ENCODE data around the gene SCNN1G. TPM values are rescaled to one million over a fixed set of nuclear protein-coding genes. Genes with fewer than 3 reads are reported as not detected.

SCNN1G gene
- total RNA-seq, 1 experiment from 2014 or later = 1.3 TPM

- ATAC-seq (no peak), DNase-seq (ENCODE audit: low spot score) (no peak)
- H3K36me3 Mint-ChIP-seq = no peaks in the 10 kb centered on the region
- peaks cover 13% of the 10 kb centered on the region for H3K4me1 Mint-ChIP-seq
- ChIA-PET CTCF (interaction anchor here (0.5 to 5.8 kb wide), 15 partner anchors 9 to 256 kb away, joined by 3 to 54 read pairs (median 5); partner anchors contain the start of gene SCNN1B), POLR2A (no interaction called here)
- H3K9me3 Mint-ChIP-seq = no peaks in the 10 kb centered on the region
- peaks cover 47% of the 10 kb centered on the region for H3K27me3 Mint-ChIP-seq (ENCODE audit: low read depth)
- H3K27ac Mint-ChIP-seq = no peak overlapping the region
- TF ChIP-seq FOXJ3 (CRISPR knock-in tag; IDR thresholded peaks at IDR 0.05; ENCODE audit: borderline replicate concordance) (no peak), ETV6 (CRISPR knock-in tag; IDR thresholded peaks at IDR 0.05) (no peak), OVOL2 (CRISPR knock-in tag; IDR thresholded peaks at IDR 0.05; ENCODE audit: borderline replicate concordance) (no peak), NFE2L1 (CRISPR knock-in tag; IDR thresholded peaks at IDR 0.05) (no peak), ZNF396 (CRISPR knock-in tag; IDR thresholded peaks at IDR 0.05; ENCODE audit: borderline replicate concordance) (no peak), IRF2 (CRISPR knock-in tag; IDR thresholded peaks at IDR 0.05; ENCODE audit: borderline replicate concordance, low read depth) (no peak), MYBL2 (CRISPR knock-in tag; IDR thresholded peaks at IDR 0.05) (no peak), USF1 (CRISPR knock-in tag; IDR thresholded peaks at IDR 0.05) (no peak)
- H3K4me3 Mint-ChIP-seq = peak overlapping the region; percentile 75; the same call in 1 of the 2 replicates
These were observed 1.0 kb upstream of the SCNN1G start for GRCh38 chr16:23181506-23181905.

DNA sequence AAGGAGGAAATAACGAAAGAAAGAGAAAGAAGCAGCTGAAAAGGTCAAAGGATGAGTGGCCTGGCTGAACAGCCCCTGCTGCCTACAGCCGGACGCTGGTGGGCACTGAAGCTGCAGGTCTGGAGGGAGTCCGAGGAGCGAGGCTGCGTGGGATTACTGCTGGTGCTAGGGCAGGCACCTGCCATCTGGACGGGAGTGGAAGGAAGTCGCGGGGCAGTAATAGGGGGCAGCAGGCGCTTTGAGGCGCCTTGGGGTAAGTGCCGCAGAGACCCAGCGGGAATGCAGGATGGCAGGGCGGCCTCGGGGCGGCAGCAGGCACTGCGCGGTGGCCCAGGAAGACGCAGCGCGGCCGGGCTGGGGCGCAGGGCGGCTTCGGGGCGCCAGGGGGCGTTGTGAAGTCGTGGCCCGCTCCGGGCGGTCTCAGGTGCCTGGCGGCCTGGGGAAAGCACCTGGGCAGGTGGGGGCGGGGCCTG lies 303 bp upstream of the SCNN1G start:
- H3K27me3 Mint-ChIP-seq (ENCODE audit: low read depth) = peaks cover 47% of the 10 kb centered on the region
- no peaks in the 10 kb centered on the region for H3K36me3 Mint-ChIP-seq
- DNase-seq (ENCODE audit: low spot score) = peak; percentile 94
- H3K4me1 Mint-ChIP-seq = peaks cover 16% of the 10 kb centered on the region
- peak; percentile 90 for ATAC-seq
- ChIA-PET POLR2A (no interaction called here), CTCF (interaction anchor here (0.8 to 5.8 kb wide), 13 partner anchors 9 to 255 kb away, joined by 3 to 54 read pairs (median 5); partner anchors contain the start of gene SCNN1B)
- no peak overlapping the region for H3K27ac Mint-ChIP-seq
- H3K9me3 Mint-ChIP-seq = no peaks in the 10 kb centered on the region
- peak overlapping the region; percentile 75 for H3K4me3 Mint-ChIP-seq
- TF ChIP-seq CBFB (CRISPR knock-in tag; IDR thresholded peaks at IDR 0.05; ENCODE audit: low read depth) = 0 out of 2 replicates have a peak, but pooled peaks have one; percentile 57
- no peak for TF ChIP-seq ZNF219 (CRISPR knock-in tag; IDR thresholded peaks at IDR 0.05; ENCODE audit: borderline replicate concordance)
- TF ChIP-seq, protein P1, sequence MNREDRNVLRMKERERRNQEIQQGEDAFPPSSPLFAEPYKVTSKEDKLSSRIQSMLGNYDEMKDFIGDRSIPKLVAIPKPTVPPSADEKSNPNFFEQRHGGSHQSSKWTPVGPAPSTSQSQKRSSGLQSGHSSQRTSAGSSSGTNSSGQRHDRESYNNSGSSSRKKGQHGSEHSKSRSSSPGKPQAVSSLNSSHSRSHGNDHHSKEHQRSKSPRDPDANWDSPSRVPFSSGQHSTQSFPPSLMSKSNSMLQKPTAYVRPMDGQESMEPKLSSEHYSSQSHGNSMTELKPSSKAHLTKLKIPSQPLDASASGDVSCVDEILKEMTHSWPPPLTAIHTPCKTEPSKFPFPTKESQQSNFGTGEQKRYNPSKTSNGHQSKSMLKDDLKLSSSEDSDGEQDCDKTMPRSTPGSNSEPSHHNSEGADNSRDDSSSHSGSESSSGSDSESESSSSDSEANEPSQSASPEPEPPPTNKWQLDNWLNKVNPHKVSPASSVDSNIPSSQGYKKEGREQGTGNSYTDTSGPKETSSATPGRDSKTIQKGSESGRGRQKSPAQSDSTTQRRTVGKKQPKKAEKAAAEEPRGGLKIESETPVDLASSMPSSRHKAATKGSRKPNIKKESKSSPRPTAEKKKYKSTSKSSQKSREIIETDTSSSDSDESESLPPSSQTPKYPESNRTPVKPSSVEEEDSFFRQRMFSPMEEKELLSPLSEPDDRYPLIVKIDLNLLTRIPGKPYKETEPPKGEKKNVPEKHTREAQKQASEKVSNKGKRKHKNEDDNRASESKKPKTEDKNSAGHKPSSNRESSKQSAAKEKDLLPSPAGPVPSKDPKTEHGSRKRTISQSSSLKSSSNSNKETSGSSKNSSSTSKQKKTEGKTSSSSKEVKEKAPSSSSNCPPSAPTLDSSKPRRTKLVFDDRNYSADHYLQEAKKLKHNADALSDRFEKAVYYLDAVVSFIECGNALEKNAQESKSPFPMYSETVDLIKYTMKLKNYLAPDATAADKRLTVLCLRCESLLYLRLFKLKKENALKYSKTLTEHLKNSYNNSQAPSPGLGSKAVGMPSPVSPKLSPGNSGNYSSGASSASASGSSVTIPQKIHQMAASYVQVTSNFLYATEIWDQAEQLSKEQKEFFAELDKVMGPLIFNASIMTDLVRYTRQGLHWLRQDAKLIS (CRISPR knock-in tag; IDR thresholded peaks at IDR 0.05; ENCODE audit: borderline replicate concordance) = no peak
- TF ChIP-seq GTF2I (CRISPR knock-in tag; conservative IDR thresholded peaks at IDR 0.05) = no peak
- TF ChIP-seq, protein P2, sequence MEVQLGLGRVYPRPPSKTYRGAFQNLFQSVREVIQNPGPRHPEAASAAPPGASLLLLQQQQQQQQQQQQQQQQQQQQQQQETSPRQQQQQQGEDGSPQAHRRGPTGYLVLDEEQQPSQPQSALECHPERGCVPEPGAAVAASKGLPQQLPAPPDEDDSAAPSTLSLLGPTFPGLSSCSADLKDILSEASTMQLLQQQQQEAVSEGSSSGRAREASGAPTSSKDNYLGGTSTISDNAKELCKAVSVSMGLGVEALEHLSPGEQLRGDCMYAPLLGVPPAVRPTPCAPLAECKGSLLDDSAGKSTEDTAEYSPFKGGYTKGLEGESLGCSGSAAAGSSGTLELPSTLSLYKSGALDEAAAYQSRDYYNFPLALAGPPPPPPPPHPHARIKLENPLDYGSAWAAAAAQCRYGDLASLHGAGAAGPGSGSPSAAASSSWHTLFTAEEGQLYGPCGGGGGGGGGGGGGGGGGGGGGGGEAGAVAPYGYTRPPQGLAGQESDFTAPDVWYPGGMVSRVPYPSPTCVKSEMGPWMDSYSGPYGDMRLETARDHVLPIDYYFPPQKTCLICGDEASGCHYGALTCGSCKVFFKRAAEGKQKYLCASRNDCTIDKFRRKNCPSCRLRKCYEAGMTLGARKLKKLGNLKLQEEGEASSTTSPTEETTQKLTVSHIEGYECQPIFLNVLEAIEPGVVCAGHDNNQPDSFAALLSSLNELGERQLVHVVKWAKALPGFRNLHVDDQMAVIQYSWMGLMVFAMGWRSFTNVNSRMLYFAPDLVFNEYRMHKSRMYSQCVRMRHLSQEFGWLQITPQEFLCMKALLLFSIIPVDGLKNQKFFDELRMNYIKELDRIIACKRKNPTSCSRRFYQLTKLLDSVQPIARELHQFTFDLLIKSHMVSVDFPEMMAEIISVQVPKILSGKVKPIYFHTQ (CRISPR knock-in tag; IDR thresholded peaks at IDR 0.05) = no peak
- no peak for TF ChIP-seq OVOL2 (CRISPR knock-in tag; IDR thresholded peaks at IDR 0.05; ENCODE audit: borderline replicate concordance)
- TF ChIP-seq, protein P3, sequence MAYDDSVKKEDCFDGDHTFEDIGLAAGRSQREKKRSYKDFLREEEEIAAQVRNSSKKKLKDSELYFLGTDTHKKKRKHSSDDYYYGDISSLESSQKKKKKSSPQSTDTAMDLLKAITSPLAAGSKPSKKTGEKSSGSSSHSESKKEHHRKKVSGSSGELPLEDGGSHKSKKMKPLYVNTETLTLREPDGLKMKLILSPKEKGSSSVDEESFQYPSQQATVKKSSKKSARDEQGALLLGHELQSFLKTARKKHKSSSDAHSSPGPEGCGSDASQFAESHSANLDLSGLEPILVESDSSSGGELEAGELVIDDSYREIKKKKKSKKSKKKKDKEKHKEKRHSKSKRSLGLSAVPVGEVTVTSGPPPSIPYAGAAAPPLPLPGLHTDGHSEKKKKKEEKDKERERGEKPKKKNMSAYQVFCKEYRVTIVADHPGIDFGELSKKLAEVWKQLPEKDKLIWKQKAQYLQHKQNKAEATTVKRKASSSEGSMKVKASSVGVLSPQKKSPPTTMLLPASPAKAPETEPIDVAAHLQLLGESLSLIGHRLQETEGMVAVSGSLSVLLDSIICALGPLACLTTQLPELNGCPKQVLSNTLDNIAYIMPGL (CRISPR knock-in tag; IDR thresholded peaks at IDR 0.05) = peak; percentile 88
- TF ChIP-seq TCF7 (CRISPR knock-in tag; IDR thresholded peaks at IDR 0.05; ENCODE audit: low read depth) = no peak
- TF ChIP-seq GABPB1 (CRISPR knock-in tag; IDR thresholded peaks at IDR 0.05) = peak; percentile 59; the same call in 1 of the 2 replicates
- no peak for TF ChIP-seq SMAD4 (CRISPR knock-in tag; IDR thresholded peaks at IDR 0.05)
- TF ChIP-seq MXD4 (CRISPR knock-in tag; IDR thresholded peaks at IDR 0.05; ENCODE audit: borderline replicate concordance) = no peak
- TF ChIP-seq TEAD1 (CRISPR knock-in tag; IDR thresholded peaks at IDR 0.05) = peak; percentile 62; the same call in 1 of the 2 replicates
- no peak for TF ChIP-seq IRF1 (CRISPR knock-in tag; IDR thresholded peaks at IDR 0.05)
- no peak for TF ChIP-seq ZNF232 (CRISPR knock-in tag; IDR thresholded peaks at IDR 0.05)
- no peak for TF ChIP-seq PRRX2 (CRISPR knock-in tag; IDR thresholded peaks at IDR 0.05)
- TF ChIP-seq CREM (CRISPR knock-in tag; IDR thresholded peaks at IDR 0.05) = no peak
- TF ChIP-seq FOXP1 (CRISPR knock-in tag; IDR thresholded peaks at IDR 0.05; ENCODE audit: borderline replicate concordance) = 0 out of 2 replicates have a peak, but pooled peaks have one; percentile 59
- TF ChIP-seq ZNF138 (CRISPR knock-in tag; conservative IDR thresholded peaks at IDR 0.05) = no peak; the same call in 1 of the 2 replicates
- no peak for TF ChIP-seq NFE2L1 (CRISPR knock-in tag; IDR thresholded peaks at IDR 0.05)
- no peak for TF ChIP-seq ZNF396 (CRISPR knock-in tag; IDR thresholded peaks at IDR 0.05; ENCODE audit: borderline replicate concordance)
- TF ChIP-seq JUN (CRISPR knock-in tag; IDR thresholded peaks at IDR 0.05) = no peak

All from WTC11 (cell line).